NOMO-1 treated with DMSO at 0.1 percent for 48 hours (cell line): Measurements from ENCODE around the gene SORL1.
"Not testable (repeated sequence)": the region's sequence is repeated elsewhere in the genome, so short reads cannot be mapped to it uniquely, and the experiment has no call there.

Experiments used
- DNase-seq: peaks from one replicate; lab custom pipeline; 2025; ENCODE audit not compliant: unreplicated experiment; lab: John Stamatoyannopoulos, UW

The SORL1 gene

GRCh38 chr11:121499405-121499804, 47.3 kb downstream of the SORL1 start:
- no peak for DNase-seq

GRCh38 chr11:121500275-121500674, 48.2 kb downstream of the SORL1 start:
- DNase-seq, result no peak

DNA sequence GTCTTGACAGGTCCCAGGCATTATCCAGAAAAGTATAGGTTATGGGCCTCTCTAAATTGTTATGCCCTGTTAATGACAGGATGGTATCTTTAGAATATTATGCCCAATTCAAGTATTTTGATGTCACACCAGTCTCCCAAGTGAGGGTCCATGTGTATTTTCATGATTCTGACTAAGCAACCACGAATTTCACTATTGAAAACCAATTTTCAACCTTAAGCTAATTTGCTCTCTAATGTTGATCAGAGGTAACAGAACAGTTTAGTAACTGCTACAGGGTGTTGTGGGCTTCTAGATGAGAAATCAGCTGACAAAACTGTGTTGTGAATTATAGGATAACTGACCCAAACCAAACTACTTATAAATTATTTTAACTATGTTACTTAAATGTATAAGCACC, 48.6 kb downstream of the SORL1 start:
- no peak for DNase-seq

- peak; percentile 88 for DNase-seq
Observed at GRCh38 chr11:121503051-121503450, 50.9 kb downstream of the SORL1 start.

- not testable (repeated sequence) for DNase-seq
Observed at GRCh38 chr11:121506237-121506636, 54.1 kb downstream of the SORL1 start.

- no peak for DNase-seq
Observed at GRCh38 chr11:121508449-121508848, 56.3 kb downstream of the SORL1 start.

DNA sequence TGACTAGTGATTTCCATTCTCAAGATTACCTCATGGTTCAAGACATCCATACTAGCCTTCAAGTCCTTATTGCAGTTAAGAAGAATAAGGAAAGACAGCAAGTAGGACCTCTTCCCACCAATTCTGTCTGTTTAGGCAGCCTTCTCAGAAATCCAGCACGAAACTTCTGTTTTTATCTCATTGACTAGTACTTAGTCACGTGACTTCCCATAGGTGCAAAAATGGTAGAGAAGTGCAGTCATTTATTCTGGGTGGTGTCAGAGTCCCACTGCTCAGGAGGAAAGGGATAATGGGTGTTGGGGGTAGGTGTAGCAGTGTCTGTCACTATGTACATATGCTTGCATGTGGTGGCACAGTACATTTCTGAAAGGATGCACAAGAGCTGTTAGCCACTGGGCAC, 58.3 kb downstream of the SORL1 start:
- DNase-seq, result no peak

DNA sequence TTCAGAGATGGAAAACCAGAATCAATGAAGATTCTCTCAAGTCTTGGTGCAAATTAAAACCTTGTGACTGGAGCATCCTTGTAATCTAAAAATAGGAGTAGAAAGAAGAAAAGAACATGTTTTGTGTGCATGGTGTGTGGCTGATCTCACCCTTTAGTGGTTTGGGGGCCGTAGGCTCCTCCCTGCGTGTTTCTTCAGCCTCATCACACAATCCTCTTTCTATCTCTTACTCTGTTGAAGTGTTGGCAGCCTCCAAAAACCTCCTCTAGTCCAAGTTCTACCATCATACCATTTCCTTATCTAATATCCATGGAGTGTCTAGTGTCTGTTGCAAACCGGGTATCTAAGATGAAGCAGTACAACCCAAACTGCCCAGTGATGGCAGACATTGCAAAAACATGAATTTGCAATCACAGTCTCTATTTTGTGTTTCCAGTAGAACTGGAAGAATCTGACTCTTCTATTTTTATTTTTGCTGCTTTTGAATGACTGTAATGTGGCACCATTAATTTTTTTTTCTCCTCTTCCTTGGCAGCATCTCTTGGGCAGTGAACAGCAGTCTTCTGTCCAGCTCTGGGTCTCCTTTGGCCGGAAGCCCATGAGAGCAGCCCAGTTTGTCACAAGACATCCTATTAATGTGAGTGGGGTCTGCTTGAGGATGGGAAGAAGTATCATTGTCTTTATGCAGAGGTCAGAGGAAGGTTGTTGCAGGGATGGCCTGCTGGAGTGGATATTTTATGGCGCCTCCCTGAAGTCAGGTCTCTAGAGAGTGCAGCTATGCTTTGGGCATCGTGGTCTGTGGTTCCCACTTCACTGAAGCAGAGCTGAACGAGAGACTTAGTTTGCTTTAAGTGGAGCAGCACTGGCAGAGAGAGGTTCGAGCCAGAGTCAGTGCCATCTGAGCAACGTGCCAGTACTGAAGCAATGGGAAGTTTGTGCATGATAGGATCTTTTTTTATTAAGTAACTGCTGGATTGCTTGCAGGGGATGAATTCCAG, 60.7 kb downstream of the SORL1 start:
- DNase-seq, result no peak

DNA sequence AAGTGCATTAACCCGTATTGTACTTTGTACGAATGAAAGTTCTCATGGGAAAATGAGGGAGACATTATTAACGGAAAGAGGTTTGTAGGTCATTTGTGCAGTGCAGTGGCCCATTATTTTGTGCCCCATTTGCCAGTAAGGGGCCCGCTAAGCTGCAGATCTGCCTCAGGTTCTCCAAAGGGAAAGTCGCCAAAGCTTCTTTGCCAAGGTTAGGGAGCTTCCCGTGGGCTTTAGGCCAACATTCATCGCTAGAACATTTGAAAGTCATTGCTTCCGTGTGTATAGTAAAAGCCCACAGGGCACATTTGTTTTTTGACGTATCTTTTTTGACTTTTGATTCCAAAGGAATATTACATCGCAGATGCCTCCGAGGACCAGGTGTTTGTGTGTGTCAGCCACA, 61.7 kb downstream of the SORL1 start:
- DNase-seq, result no peak

DNA sequence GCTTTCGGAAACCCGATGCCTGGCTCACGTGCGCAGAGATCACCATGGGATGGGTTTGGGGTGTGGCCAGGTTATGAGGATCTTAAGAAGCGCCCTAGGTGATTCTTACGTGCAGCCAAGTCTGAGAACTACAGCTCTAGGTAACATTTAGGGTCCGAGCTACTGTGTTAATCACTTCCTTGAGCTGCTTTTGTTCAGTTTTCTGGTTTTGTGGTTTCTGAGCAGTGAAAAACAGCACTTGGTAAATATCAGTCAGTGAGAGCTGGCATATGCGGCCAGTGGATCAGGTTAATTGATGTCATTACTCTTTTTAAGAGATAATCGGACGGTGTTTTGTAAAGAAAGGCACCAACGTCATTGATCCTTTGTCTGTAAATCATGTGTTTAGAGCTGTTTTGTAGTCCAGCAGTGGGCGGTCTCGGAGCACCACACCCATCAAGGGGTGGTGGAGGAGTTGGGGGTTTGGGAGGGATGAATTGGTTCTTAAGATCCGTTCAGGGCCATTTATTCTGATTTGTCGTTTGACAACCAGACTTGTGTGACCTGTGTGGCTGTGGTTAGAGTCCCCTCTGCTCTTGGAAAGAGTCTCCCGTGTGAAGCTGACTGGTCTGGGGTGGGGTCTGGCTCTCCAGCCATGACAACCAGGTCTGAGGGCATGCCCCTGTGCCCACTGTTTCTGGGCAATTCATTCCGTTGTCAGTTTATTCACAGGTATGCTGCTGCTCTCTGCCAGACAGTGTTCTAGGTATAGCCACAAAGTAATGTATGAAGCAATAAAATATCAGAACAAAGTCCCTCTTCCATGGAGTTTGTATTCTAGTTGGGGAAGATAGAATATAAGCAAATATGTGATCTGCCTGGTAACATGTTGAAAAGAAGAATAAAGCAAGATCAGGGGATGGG, 62.6 kb downstream of the SORL1 start:
- no peak for DNase-seq

- DNase-seq, result no peak
Observed at GRCh38 chr11:121515335-121515671, 63.2 kb downstream of the SORL1 start.

GRCh38 chr11:121517996-121518395, 65.9 kb downstream of the SORL1 start:
- DNase-seq, result no peak

- no peak for DNase-seq
Observed at GRCh38 chr11:121520243-121521144, 68.4 kb downstream of the SORL1 start.

GRCh38 chr11:121521145-121522042, 69.3 kb downstream of the SORL1 start:
- peak; percentile 85 for DNase-seq

- DNase-seq, result no peak
Observed at GRCh38 chr11:121522043-121522941, 70.2 kb downstream of the SORL1 start.

DNA sequence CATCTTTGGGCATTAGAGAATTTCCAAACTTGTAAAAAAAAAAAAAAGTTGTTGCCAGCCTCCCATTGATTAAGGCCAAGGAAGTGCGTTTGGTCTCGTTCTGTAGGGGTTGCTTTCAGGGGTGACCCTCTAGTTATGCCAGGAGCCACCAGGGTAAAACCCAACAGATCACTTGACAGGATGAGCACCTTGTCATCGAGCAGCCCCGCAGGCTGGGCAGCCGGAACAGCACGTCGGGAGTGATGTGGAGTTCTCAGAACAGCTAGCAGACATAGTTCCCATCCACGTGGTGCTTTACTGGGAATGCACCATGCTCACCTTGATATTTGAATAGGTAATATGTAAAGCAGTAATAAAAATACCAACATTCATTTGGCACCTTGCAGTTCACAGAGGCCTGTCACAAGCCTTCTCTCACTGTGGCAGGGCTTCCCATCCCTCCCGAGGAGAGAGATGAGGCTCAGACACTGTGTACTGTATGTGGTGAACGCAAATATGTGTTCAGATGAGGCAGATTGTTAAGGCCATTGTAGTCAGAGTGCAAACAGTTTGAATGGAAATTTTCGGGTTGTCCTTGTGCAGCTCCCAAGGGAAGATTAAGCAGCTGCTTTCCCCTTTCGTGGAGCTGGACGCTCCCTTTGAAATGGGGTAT, 71.6 kb downstream of the SORL1 start:
- no peak for DNase-seq

- DNase-seq, result no peak
Observed at GRCh38 chr11:121524233-121524631, 72.1 kb downstream of the SORL1 start.

GRCh38 chr11:121525376-121525775, 73.3 kb downstream of the SORL1 start:
- no peak for DNase-seq
